NB4 (cell line): ENCODE measurements around the gene HP1BP3.

Source experiments
- CTCF ChIP-seq: IDR thresholded peaks from one replicate; pipeline ENCODE4 v1.5.1; 2012; ENCODE audit warnings: low read depth, low read length
- POLR2A ChIP-seq: IDR thresholded peaks from 2 replicates; pipeline ENCODE4 v1.6.1; 2011; ENCODE audit warnings: mild to moderate bottlenecking; ENCODE audit not compliant: insufficient read length; ENCODE audit errors: extremely low read depth

GRCh38 chr1:20709868-20710267, 77.2 kb downstream of the HP1BP3 start:
- TF ChIP-seq CTCF (no peak), POLR2A (no peak)
